HEK293T (cell line): ENCODE results near the gene PPP1R7.

Experiments
- BHLHE40 ChIP-seq: fragments of 450-650 bp; IDR thresholded peaks from 2 replicates; pipeline ENCODE4 v1.6.1; 2016; ENCODE audit warnings: mild to moderate bottlenecking, moderate library complexity, borderline replicate concordance
- ELF4 ChIP-seq: fragments of 450-650 bp; IDR thresholded peaks from 2 replicates; pipeline ENCODE4 v1.6.1; 2017; ENCODE audit warnings: antibody characterized with exemption
- FOXM1 ChIP-seq: fragments of 450-650 bp; IDR thresholded peaks from 2 replicates; pipeline ENCODE4 v1.6.1; 2017; ENCODE audit warnings: mild to moderate bottlenecking, borderline replicate concordance
- HDGF ChIP-seq: fragments of 450-650 bp; IDR thresholded peaks from 2 replicates; pipeline ENCODE4 v1.6.1; 2017; ENCODE audit warnings: antibody characterized with exemption, borderline replicate concordance
- SP1 ChIP-seq: fragments of 450-650 bp; IDR thresholded peaks from 2 replicates; pipeline ENCODE4 v1.6.1; 2017
- SUZ12 ChIP-seq: fragments of 450-650 bp; IDR thresholded peaks from 2 replicates; pipeline ENCODE4 v1.6.1; 2016; ENCODE audit warnings: mild to moderate bottlenecking
- ZNF384 ChIP-seq: fragments of 450-650 bp; IDR thresholded peaks from 2 replicates; pipeline ENCODE4 v1.6.1; 2016

DNA sequence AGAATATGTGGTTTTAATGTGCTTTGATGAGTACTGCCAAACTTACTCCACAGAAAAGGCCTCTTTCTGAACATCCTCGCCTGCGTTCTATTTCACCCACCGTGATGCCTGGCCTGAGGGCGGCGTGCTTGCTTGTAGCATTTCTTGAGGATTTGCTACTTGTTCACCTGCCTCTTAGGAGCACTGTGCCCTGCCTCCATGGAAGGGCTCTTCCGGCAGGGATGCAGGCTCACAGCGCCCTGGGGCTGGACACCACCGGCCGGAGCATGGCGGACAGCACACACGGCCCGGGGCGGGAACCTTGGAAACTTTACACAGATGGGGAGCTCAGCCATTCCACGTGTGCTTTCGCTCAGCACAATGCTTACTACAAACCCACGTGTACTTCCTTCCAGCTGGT lies 75.3 kb downstream of the PPP1R7 start:
- TF ChIP-seq ZNF384 (no peak), FOXM1 (no peak), SP1 (no peak), HDGF (no peak), ELF4 (no peak), SUZ12 (no peak), BHLHE40 (no peak)
